B cell (primary cell): ENCODE data around the gene FTSJ3.

Source experiments
- CTCF ChIP-seq: fragments of 200-600 bp; IDR thresholded peaks from one replicate; pipeline ENCODE4 v1.8.0; 2022; ENCODE audit warnings: antibody characterized with exemption, mild to moderate bottlenecking
- EZH2 ChIP-seq: IDR thresholded peaks from 2 replicates; pipeline ENCODE4 v1.6.1; 2012; ENCODE audit warnings: borderline replicate concordance, low read depth, mild to moderate bottlenecking, moderate library complexity, low read length; ENCODE audit not compliant: insufficient read depth, poor library complexity, severe bottlenecking

GRCh38 chr17:63830278-63830677, 2.8 kb upstream of the FTSJ3 start:
- TF ChIP-seq EZH2 (no peak), CTCF (no peak)
